GM12878 (cell line): Measurements from ENCODE around the gene ZFHX2. TPM values are rescaled to one million over a fixed set of nuclear protein-coding genes. Genes with fewer than 3 reads are reported as not detected.

Experiments
- ATAC-seq: fragments of 200-7000 bp; cut with Tn5 transposase; 3 replicates; pipeline ENCODE4 v1.9.1; 2020; ENCODE audit warnings: mild to moderate bottlenecking, moderate library complexity
- BruUV-seq: library from RNA; stranded (reverse); fragments of 400-500 nt; replicated peaks from 2 replicates; lab custom pipeline; 2021; lab: Mats Ljungman, UMichigan
- CTCF ChIA-PET: fragments of 300-600 bp; sonication (Branson Sonifier 250); formaldehyde crosslinking; extraction: SDS; loops from one replicate; lab custom pipeline; 2021; ENCODE audit warnings: inconsistent platforms; lab: Yijun Ruan, JAX
- POLR2A ChIA-PET: fragments of 350-600 bp; formaldehyde crosslinking; extraction: SDS; loops from one replicate; lab custom pipeline; 2021; ENCODE audit warnings: inconsistent platforms; lab: Charles Lee
- RAD21 ChIA-PET: fragments of 300-600 bp; sonication (Branson Sonifier 250); formaldehyde crosslinking; loops from one replicate; lab custom pipeline; 2023; ENCODE audit warnings: antibody characterized with exemption; ENCODE audit not compliant: unreplicated experiment; lab: Charles Lee
- SMC1A ChIA-PET: fragments of 300-600 bp; sonication (Branson Sonifier 250); formaldehyde crosslinking; loops from one replicate; lab custom pipeline; 2023; ENCODE audit not compliant: unreplicated experiment, uncharacterized antibody; lab: Charles Lee
- DNase-seq: peaks from one replicate; pipeline ENCODE4 v3.0.0-alpha.2; 2011; ENCODE audit warnings: low read depth, low spot score
- FAIRE-seq: peaks from 3 replicates; lab custom pipeline; 2011; peaks lifted over from hg19 to GRCh38; lab: Jason Lieb, UNC
- H2AFZ ChIP-seq: 2 replicates; pipeline ENCODE4 v1.6.0; 2011; ENCODE audit warnings: low read depth, low read length, control low read depth; ENCODE audit not compliant: control insufficient read depth
- H3K27ac ChIP-seq: 2 replicates; pipeline ENCODE4 v1.5.1; 2011; ENCODE audit warnings: control low read depth; ENCODE audit not compliant: control insufficient read depth, insufficient read depth
- H3K27me3 ChIP-seq, 2 experiments: replicated peaks in 1 of 2; 2 replicates each; pipeline versions ENCODE4 v1.6.0 to v1.6.1; 2011; ENCODE audit warnings: low read length in 1 of 2; ENCODE audit not compliant: control insufficient read depth in 2 of 2, insufficient read depth in 2 of 2
- H3K36me3 ChIP-seq, 2 experiments: 2 replicates each; pipeline ENCODE4 v1.5.1; 2011; ENCODE audit warnings: low read length in 1 of 2; ENCODE audit not compliant: control insufficient read depth in 2 of 2, insufficient read depth in 2 of 2
- H3K4me1 ChIP-seq: 2 replicates; pipeline ENCODE4 v1.6.1; 2011; ENCODE audit warnings: mild to moderate bottlenecking, low read length, moderate library complexity, mixed read lengths; ENCODE audit not compliant: control insufficient read depth, insufficient read depth
- H3K4me2 ChIP-seq: 2 replicates; pipeline ENCODE4 v1.6.0; 2011; ENCODE audit warnings: control low read depth; ENCODE audit not compliant: control insufficient read depth, insufficient read depth
- H3K4me3 ChIP-seq: fragments of 200-600 bp; sonication (generic); 2 replicates; pipeline ENCODE4 v1.5.1; 2016
- H3K79me2 ChIP-seq: 2 replicates; pipeline ENCODE4 v1.6.0; 2011; ENCODE audit warnings: low read length; ENCODE audit not compliant: control insufficient read depth, insufficient read depth
- H3K9ac ChIP-seq: 2 replicates; pipeline ENCODE4 v1.8.0; 2011; ENCODE audit warnings: low read length, control low read depth, mixed read lengths; ENCODE audit not compliant: control insufficient read depth, insufficient read depth
- H3K9me3 ChIP-seq: replicated peaks from 3 replicates; pipeline ENCODE4 v1.5.1; 2011; ENCODE audit warnings: mild to moderate bottlenecking, low read length; ENCODE audit not compliant: control insufficient read depth, insufficient read depth
- H4K20me1 ChIP-seq: 2 replicates; pipeline ENCODE4 v1.6.0; 2011; ENCODE audit not compliant: control insufficient read depth, insufficient read depth
- ASH2L ChIP-seq: fragments of 300-600, 200-600 bp; sonication (generic); IDR thresholded peaks from 2 replicates; pipeline ENCODE4 v1.6.1; 2017; ENCODE audit warnings: low read depth, mild to moderate bottlenecking, borderline replicate concordance
- BMI1 ChIP-seq: fragments of 450-650 bp; IDR thresholded peaks from 2 replicates; pipeline ENCODE4 v1.6.1; 2016; ENCODE audit warnings: mild to moderate bottlenecking, moderate library complexity, borderline replicate concordance
- CBX5 ChIP-seq: sonication (generic); IDR thresholded peaks from 2 replicates; pipeline ENCODE4 v1.6.1; 2016; ENCODE audit warnings: low read depth, moderate library complexity, mild to moderate bottlenecking, inconsistent platforms
- ETV6 ChIP-seq, 2 experiments: fragments of 450-650 bp in 1 of 2; IDR thresholded peaks in 1 of 2; conservative IDR thresholded peaks in 1 of 2; 2 replicates each; pipeline ENCODE4 v1.6.1; 2014; ENCODE audit warnings: antibody characterized with exemption in 1 of 2, borderline replicate concordance in 1 of 2, low read depth in 1 of 2, mild to moderate bottlenecking in 1 of 2, moderate library complexity in 1 of 2
- RBBP5 ChIP-seq: fragments of 200-600 bp; sonication (generic); conservative IDR thresholded peaks from 2 replicates; pipeline ENCODE4 v1.6.1; 2016
- SIX5 ChIP-seq: IDR thresholded peaks from 2 replicates; pipeline ENCODE4 v1.6.1; 2011; ENCODE audit warnings: mild to moderate bottlenecking, low read depth, low read length, moderate library complexity; ENCODE audit not compliant: severe bottlenecking
- SMC3 ChIP-seq: IDR thresholded peaks from 2 replicates; pipeline ENCODE4 v1.6.1; 2011; ENCODE audit warnings: low read length, improper control_type of control experiment, borderline replicate concordance
- SP1 ChIP-seq: IDR thresholded peaks from one replicate; pipeline ENCODE4 v1.6.1; 2011; ENCODE audit warnings: low read depth, low read length
- TCF3 ChIP-seq: IDR thresholded peaks from 2 replicates; pipeline ENCODE4 v1.6.1; 2012; ENCODE audit warnings: low read depth, mild to moderate bottlenecking, low read length, borderline replicate concordance; ENCODE audit not compliant: insufficient read depth
- ZNF384 ChIP-seq: IDR thresholded peaks from 2 replicates; pipeline ENCODE4 v1.6.1; 2012; ENCODE audit warnings: low read depth, mild to moderate bottlenecking, low read length, improper control_type of control experiment, borderline replicate concordance
- WGBS: methylation state at CpG from one replicate; pipeline ENCODE4 v1.1.6; 2016; ENCODE audit warnings: low lambda C conversion rate; ENCODE audit not compliant: insufficient replicate concordance, insufficient coverage; ENCODE audit errors: missing lambda C conversion rate; 5-methylcytosine and 5-hydroxymethylcytosine counted together
- in situ Hi-C: fragments of 300-500 bp; cut with MboI; formaldehyde crosslinking; loops from 9 replicates; pipeline ENCODE4 v1.14.3; 2018; ENCODE audit warnings: mixed read lengths
- intact Hi-C: fragments of 100-400 bp; cut with micrococcal nuclease; formaldehyde crosslinking; loops from one replicate; pipeline ENCODE4 v1.14.2; 2022; ENCODE audit not compliant: unreplicated experiment
- polyA plus RNA-seq, 11 experiments: library from polyadenylated mRNA; depleted of rRNA in 4 of 11; unstranded in 6 of 11; stranded (reverse) in 5 of 11; fragments of >200 nt; fragmentation: Nextera tagmentation in 4 of 11; fragmentation: Illumina TruSeq in 1 of 11; extraction: Ambion mirVana in 4 of 11; extraction: Trizol in 1 of 11; gene quantifications; 1 replicate in 1 of 11; 2 replicates in 10 of 11; pipeline versions ENCODE4 v1.2.1 to v1.2.3, GENCODE V29; 2011 to 2016; ENCODE audit warnings: inconsistent platforms in 2 of 11, missing spikeins in 2 of 11, low read depth in 1 of 11
- total RNA-seq, 4 experiments: library from RNA; depleted of rRNA in 3 of 4; stranded (reverse); fragments of >200 nt in 3 of 4; fragmentation: Illumina TruSeq in 1 of 4; extraction: Trizol in 1 of 4; gene quantifications; 2 replicates each; pipeline versions ENCODE4 v1.2.1 to v1.2.3, GENCODE V29; 2013 to 2021
- TF ChIP-seq, protein P1 (sequence below): fragments of 450-650 bp; IDR thresholded peaks from 2 replicates; pipeline ENCODE4 v1.6.1; 2017; ENCODE audit warnings: antibody characterized with exemption, mild to moderate bottlenecking, moderate library complexity
- TF ChIP-seq, protein P2 (sequence below): fragments of 450-650 bp; IDR thresholded peaks from 2 replicates; pipeline ENCODE4 v1.6.1; 2018; ENCODE audit warnings: mild to moderate bottlenecking, low read depth, moderate library complexity; ENCODE audit not compliant: partially characterized antibody

ZFHX2 gene
- total and polyA plus RNA-seq, 10 of the 15 experiments (the other 5 are each of a cell fraction or from before 2014, with no cell fraction given), result 0.27 to 2.2 (median 0.55) TPM

DNA sequence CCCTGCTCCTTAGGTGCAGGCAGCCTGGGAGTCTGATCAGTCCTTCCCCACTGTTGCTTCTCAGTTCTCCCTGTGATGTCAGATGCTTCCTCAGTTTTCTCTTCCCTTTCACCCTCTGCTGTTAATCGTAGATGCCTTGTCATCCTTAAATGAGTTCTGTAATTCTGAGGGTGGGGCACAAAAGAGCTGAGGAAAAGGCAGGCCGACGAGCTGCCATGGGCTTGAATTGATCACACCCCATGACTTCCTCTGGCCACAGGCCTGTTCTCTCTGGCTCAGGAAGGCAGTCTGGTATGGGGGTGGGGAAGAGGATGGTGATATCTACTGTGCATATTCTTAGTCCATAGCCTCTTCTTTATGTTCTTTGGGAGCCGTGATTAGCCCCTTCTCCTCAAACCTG is 21.3 kb upstream of the ZFHX2 start:
- Histone ChIP-seq H3K36me3 (no peaks in the 10 kb centered on the region), H2AFZ (no peak overlapping the region)
- in situ Hi-C loops, result no loop called here
- SMC1A ChIA-PET, result no interaction called here
- CTCF ChIA-PET, result interaction anchor here (0.6 to 1.5 kb wide), 3 partner anchors 13 to 672 kb away, joined by 3 to 5 read pairs (median 3); no protein-coding TSS in a partner anchor
- TF ChIP-seq ZNF384, result no peak
- TF ChIP-seq TCF3, result no peak
- no peak for TF ChIP-seq CBX5
- no peak for TF ChIP-seq RBBP5
- TF ChIP-seq ETV6 (conservative IDR thresholded peaks at IDR 0.05 in 1 of 2, IDR thresholded peaks at IDR 0.05 in 1 of 2; ENCODE audit: borderline replicate concordance in 1 of 2, low read depth in 1 of 2), result no peak
- TF ChIP-seq BMI1, result no peak
- no peak for TF ChIP-seq SP1
- TF ChIP-seq, protein P1, sequence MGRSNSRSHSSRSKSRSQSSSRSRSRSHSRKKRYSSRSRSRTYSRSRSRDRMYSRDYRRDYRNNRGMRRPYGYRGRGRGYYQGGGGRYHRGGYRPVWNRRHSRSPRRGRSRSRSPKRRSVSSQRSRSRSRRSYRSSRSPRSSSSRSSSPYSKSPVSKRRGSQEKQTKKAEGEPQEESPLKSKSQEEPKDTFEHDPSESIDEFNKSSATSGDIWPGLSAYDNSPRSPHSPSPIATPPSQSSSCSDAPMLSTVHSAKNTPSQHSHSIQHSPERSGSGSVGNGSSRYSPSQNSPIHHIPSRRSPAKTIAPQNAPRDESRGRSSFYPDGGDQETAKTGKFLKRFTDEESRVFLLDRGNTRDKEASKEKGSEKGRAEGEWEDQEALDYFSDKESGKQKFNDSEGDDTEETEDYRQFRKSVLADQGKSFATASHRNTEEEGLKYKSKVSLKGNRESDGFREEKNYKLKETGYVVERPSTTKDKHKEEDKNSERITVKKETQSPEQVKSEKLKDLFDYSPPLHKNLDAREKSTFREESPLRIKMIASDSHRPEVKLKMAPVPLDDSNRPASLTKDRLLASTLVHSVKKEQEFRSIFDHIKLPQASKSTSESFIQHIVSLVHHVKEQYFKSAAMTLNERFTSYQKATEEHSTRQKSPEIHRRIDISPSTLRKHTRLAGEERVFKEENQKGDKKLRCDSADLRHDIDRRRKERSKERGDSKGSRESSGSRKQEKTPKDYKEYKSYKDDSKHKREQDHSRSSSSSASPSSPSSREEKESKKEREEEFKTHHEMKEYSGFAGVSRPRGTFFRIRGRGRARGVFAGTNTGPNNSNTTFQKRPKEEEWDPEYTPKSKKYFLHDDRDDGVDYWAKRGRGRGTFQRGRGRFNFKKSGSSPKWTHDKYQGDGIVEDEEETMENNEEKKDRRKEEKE, result no peak
- TF ChIP-seq, protein P2, sequence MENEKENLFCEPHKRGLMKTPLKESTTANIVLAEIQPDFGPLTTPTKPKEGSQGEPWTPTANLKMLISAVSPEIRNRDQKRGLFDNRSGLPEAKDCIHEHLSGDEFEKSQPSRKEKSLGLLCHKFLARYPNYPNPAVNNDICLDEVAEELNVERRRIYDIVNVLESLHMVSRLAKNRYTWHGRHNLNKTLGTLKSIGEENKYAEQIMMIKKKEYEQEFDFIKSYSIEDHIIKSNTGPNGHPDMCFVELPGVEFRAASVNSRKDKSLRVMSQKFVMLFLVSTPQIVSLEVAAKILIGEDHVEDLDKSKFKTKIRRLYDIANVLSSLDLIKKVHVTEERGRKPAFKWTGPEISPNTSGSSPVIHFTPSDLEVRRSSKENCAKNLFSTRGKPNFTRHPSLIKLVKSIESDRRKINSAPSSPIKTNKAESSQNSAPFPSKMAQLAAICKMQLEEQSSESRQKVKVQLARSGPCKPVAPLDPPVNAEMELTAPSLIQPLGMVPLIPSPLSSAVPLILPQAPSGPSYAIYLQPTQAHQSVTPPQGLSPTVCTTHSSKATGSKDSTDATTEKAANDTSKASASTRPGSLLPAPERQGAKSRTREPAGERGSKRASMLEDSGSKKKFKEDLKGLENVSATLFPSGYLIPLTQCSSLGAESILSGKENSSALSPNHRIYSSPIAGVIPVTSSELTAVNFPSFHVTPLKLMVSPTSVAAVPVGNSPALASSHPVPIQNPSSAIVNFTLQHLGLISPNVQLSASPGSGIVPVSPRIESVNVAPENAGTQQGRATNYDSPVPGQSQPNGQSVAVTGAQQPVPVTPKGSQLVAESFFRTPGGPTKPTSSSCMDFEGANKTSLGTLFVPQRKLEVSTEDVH, result no peak
- TF ChIP-seq SIX5, result no peak
- no peak for TF ChIP-seq SMC3
- TF ChIP-seq ASH2L, result no peak
- TF ChIP-seq, all 136 proteins: peak for 0
- Histone ChIP-seq H3K4me3 (no peak overlapping the region), H4K20me1 (no peaks in the 10 kb centered on the region), H3K9ac (no peak overlapping the region), H3K27ac (no peak overlapping the region), H3K79me2 (no peaks in the 10 kb centered on the region; the same call in 1 of the 2 replicates), H3K4me2 (no peak overlapping the region), H3K27me3 (peaks cover 2% of the 10 kb centered on the region in 2 experiments; a peak in 2 of 4 replicates), H3K9me3 (no peaks in the 10 kb centered on the region), H3K4me1 (peaks cover 14% of the 10 kb centered on the region)
- intact Hi-C loops, result no loop called here
- POLR2A ChIA-PET, result interaction anchor here (0.6 kb wide), 1 partner anchor 467 kb away, joined by 3 read pairs; no protein-coding TSS in a partner anchor
- RAD21 ChIA-PET, result no interaction called here
- 1% methylated on average over 4 of the region's 4 CpGs for WGBS
- BruUV-seq, result no TSS peak
- no peak for FAIRE-seq
- no peak for ATAC-seq
- DNase-seq, result no peak
